Superior temporal gyrus (tissue), 1 donor: ENCODE measurements around the gene NRAP.

ENCODE experiments used
- DNase-seq: peaks from one replicate; pipeline ENCODE4 v3.0.0-alpha.2; 2016; ENCODE audit errors: extremely low spot score

NRAP gene

GRCh38 chr10:113663908-113664307, at the start of gene NRAP:
Gene NRAP (minus strand): TSS chr10:113664041. CDS start chr10:113663882, 159 bp downstream.
- no peak for DNase-seq

GRCh38 chr10:113713640-113713982, 49.8 kb upstream of the NRAP start:
- no peak for DNase-seq

- DNase-seq: no peak
These were observed 49.2 kb upstream of the NRAP start for GRCh38 chr10:113712755-113713639.

GRCh38 chr10:113712024-113712423, 48.2 kb upstream of the NRAP start:
- no peak for DNase-seq

GRCh38 chr10:113711142-113711541, 47.3 kb upstream of the NRAP start:
- DNase-seq: peak; percentile 37

- DNase-seq: no peak
These were observed 45.5 kb upstream of the NRAP start for GRCh38 chr10:113709221-113709838.

- no peak for DNase-seq
These were observed 44.8 kb upstream of the NRAP start for GRCh38 chr10:113708640-113709039.

GRCh38 chr10:113706623-113707022, 42.8 kb upstream of the NRAP start:
- DNase-seq: no peak

- DNase-seq: no peak
These were observed 41.5 kb upstream of the NRAP start for GRCh38 chr10:113705344-113705652.

- peak; percentile 87 for DNase-seq
These were observed 40.9 kb upstream of the NRAP start for GRCh38 chr10:113704637-113705343.

GRCh38 chr10:113697595-113697994, 33.8 kb upstream of the NRAP start:
- no peak for DNase-seq

GRCh38 chr10:113695691-113696090, 31.9 kb upstream of the NRAP start:
- DNase-seq: no peak

- no peak for DNase-seq
These were observed 29.5 kb upstream of the NRAP start for GRCh38 chr10:113693348-113693747.

- no peak for DNase-seq
These were observed 28.4 kb upstream of the NRAP start for GRCh38 chr10:113692271-113692670.

GRCh38 chr10:113691381-113691780, 27.5 kb upstream of the NRAP start:
- DNase-seq: no peak

- no peak for DNase-seq
These were observed 26.9 kb upstream of the NRAP start for GRCh38 chr10:113690749-113691148.

GRCh38 chr10:113689574-113689973, 25.7 kb upstream of the NRAP start:
- DNase-seq: no peak

- no peak for DNase-seq
These were observed 25.2 kb upstream of the NRAP start for GRCh38 chr10:113689057-113689456.

- DNase-seq: no peak
These were observed 23.2 kb upstream of the NRAP start for GRCh38 chr10:113687037-113687436.

GRCh38 chr10:113686028-113686427, 22.2 kb upstream of the NRAP start:
- no peak for DNase-seq

GRCh38 chr10:113683300-113683699, 19.5 kb upstream of the NRAP start:
- no peak for DNase-seq

GRCh38 chr10:113681533-113682470, 18.0 kb upstream of the NRAP start:
- DNase-seq: no peak
